GM18517 (cell line): ENCODE measurements around the gene PLEKHG4.

Experiments
- ATAC-seq: cut with Tn5 transposase; IDR thresholded peaks from one replicate; pipeline ENCODE4 v1.9.1; 2021; ENCODE audit warnings: mild to moderate bottlenecking, moderate library complexity; ENCODE audit not compliant: unreplicated experiment

The PLEKHG4 gene

DNA sequence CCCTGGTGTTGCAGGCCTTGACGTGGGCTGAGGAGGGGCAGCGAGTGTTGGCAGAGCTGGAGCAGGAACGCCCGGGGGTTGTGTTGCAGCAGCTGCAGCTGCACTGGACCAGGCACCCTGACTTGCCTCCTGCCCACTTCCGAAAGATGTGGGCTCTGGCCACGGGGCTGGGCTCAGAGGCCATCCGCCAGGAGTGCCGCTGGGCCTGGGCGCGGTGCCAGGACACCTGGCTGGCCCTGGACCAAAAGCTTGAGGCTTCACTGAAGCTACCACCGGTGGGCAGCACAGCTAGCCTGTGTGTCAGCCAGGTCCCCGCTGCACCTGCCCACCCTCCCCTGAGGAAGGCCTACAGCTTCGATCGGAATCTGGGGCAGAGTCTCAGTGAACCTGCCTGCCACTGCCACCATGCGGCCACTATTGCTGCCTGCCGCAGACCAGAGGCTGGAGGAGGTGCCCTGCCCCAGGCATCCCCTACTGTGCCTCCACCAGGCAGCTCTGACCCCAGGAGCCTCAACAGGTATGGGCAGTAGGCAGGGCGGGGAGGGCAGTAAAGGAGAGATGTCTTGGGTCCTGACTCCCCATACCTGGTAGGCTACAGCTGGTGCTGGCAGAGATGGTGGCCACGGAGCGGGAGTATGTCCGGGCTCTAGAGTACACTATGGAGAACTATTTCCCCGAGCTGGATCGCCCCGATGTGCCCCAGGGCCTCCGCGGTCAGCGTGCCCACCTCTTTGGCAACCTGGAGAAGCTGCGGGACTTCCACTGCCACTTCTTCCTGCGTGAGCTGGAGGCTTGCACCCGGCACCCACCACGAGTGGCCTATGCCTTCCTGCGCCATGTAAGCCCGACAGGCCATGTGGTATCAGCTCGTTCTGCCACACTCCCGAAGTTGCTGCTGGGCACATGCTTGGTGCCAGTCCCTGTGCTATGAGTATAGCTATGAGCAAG lies 5.6 kb downstream of the PLEKHG4 start:
- ATAC-seq: no peak

DNA sequence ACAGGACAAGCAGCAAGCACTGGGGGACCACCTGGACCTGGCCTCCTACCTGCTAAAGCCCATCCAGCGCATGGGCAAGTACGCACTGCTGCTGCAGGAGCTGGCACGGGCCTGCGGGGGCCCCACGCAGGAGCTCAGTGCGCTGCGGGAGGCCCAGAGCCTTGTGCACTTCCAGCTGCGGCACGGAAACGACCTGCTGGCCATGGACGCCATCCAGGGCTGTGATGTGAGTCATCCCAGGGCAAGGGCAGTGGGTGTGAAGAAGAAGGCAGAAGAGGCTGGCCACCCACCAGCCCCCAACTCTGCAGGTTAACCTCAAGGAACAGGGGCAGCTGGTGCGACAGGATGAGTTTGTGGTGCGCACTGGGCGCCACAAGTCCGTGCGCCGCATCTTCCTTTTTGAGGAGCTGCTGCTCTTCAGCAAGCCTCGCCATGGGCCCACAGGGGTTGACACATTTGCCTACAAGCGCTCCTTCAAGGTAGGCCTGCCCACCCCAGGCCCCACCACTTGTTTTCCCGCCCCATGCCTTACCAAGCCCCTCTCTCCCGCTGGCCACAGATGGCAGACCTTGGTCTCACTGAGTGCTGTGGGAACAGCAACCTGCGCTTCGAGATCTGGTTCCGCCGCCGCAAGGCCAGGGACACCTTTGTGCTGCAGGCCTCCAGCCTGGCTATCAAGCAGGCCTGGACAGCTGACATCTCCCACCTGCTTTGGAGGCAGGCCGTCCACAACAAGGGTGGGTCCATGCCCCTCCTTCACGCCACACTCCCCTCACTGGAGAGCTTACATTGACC lies 7.3 kb downstream of the PLEKHG4 start:
- ATAC-seq: no peak

DNA sequence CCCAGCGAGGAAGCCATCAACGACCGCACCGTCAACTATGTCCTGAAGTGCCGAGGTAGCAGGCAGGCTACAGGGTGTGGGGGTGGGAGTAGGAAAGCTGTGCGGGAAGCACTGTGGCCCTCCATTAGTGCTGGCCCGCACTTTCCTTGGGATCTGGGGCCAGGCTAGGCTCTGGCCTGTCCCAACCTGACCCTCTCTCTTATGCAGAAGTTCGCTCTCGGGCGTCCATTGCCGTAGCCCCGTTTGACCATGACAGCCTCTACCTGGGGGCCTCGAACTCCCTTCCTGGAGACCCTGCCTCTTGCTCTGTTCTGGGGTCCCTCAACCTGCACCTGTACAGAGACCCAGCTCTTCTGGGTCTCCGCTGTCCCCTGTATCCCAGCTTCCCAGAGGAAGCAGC lies 8.6 kb downstream of the PLEKHG4 start:
- ATAC-seq: no peak

DNA sequence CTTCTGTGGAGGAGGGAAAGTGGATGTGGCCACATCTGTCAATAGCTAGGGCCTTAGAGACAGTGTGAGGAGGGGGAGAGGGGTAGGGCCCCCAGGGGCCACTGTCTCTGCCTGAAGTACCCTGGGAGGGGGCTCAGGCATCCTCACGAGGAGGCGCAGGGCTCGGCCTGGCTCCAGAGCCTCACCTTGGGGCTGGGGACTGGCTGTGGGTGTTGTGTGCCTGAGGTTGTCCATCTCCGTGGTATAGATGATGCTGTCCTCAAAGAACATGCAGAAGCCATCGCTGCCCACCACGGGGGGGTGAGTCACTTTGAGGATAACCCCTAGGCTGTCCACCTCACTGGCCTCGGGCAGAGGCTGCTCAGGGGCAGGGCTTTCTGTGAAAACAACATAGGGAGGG lies 12.1 kb downstream of the PLEKHG4 start:
- ATAC-seq: no peak

DNA sequence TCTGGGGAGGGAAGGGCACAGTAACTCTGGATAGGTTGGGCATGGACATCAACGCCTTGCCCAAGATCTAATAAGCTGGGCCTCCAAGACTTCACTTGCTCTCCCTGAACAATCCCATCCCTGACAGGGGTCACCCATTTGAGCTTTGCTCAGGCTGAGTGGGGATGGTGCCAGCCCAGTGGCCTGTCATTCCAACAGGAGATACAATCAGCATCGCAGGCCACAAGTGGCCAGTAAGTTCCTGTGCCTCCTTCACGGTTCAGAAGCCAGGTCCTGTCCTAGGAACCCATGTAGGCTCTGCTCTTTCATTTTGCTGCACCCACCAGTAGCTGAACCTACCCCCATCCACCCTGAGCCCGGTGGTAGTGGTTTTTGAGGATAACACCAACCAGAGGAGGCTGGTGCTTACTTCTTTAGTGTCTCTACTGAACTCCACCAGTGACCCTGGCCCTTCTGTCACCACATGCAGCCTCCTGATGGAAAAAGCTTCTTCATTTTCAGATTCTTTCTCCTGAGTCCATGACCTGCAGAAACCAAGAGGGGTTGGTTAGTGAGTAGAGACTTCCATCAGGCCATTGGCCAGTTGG lies 14.9 kb downstream of the PLEKHG4 start:
- ATAC-seq: no peak

DNA sequence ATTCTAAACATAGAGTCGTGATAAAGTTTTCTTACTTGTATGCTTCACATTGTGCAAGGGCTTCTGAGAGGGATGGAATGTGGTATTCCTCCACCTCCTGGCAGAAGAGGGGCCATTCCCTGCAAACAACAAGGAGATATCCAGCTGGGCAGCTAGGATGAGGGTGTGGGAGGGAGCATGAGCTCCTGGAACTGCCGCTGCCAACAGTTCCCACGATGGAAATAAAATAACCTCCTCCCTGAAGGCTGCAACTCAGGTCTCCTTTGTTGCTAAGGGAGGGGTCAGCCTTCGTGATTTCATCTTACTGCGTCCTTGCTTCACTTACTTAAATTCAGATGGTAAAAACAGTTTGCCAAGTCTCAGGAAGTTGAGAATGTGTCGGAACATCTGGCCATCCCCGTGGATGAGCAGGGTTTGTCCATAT lies 15.6 kb downstream of the PLEKHG4 start:
- no peak for ATAC-seq

DNA sequence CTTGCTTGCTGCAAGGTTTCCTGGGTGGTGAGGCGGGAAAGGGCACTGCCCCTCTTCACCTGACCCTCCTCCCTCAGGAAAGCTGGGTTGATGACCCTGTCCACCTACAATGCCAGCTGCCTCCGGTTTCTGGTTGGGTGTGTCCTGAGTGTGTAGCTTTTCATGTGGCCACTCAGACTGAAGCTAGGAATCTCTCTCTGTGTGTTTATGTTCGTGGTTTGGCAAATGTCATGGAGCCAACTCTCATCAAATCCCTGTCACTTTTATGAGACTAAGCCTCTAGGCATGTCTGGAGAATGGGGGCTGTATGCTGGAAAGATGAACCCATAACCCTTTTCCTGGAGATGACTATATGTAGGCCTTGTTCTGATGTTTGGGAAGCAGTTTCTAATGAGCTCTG lies 17.1 kb downstream of the PLEKHG4 start:
- no peak for ATAC-seq

DNA sequence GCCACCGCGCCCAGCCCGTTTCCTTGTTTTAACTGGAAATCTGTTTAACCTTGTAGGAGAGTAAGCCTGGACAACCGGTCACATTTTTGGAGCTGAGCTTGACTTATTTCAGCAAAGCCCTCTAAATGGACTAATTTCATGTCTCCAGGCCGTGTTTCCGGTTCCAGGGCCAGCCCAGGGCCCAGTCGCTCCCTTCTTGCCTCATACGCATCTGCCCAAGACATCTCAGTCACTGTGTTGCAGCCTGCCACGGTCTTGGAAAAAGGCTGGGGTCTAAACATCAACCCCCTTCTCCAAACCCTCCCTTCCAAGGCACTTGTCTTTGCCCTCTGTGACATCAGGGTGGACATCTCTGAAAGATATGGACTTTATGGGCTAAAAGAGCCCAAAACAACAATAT lies 18.9 kb downstream of the PLEKHG4 start:
- ATAC-seq: no peak

DNA sequence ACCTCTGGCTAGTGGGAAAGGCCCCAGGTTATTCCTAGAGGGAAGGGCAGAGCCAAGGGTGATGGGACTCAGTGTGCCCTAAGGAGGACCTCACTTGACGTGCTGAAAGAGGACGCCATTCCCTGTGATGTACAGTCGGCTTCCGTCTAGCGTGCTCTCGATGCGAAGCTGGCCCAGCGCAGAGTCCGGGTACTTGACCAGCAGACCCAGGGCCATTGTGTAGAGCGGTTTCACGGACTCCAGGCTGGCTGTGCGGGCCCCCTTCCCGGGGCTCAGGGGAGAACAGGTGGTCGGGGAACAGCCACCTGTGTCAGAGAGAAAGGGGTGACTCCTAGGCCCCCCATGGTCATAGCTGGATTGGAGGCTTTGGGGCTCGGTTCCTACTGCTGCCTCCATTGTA lies 19.9 kb downstream of the PLEKHG4 start:
- ATAC-seq: no peak

DNA sequence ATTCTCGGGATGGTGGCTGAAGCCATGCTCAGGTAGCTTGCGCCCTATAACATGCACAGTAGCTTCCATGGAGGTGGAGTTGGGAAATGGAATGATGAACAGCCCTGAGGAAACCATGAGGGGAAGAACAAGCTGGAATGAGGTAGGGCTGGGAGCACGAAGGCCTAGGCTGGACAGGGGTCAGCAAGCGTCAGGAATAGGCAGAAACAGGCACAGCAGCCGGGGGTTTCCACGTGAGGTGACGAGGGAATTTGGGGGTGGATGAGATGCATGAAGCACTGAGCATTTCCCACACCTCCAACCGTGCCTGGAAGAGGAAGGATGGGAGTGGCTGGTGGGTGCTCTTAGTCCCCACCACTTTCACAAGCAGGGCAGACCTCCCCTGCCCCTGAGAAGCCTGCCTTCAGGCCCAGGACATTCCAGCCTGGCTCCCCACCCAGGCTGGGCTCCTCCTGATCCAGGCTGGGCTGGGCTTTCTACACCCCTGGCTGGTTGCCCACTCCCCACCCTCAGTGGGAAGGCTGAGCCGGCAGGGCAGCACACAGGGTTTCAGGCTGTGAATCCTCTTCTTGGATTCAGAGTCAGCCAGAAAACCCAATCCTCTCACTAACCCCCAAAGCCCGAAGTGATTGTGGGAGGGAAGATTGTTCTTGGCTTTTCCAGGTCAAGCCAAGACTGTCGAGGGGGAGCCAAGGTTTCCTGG lies 21.9 kb downstream of the PLEKHG4 start:
- no peak for ATAC-seq

DNA sequence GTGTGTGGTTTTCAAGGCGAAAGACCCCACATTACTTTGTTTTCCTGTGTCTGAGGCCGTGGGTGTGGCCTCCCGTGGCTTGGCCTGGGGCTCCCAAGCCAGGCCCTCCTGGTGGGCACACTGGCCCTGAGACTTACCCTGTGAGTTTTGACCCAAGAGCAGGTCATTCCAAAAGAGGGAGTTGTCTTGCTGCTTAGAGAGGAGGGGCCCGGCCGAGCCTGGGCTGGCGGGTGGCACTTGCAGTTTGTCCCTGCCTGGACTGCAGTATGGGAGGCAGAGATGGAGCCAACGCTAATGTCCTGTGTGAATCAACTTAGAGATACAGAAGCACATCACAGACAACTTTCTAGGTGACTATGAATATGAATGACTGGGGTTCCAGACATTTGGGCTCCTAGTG lies 22.7 kb downstream of the PLEKHG4 start:
- no peak for ATAC-seq

DNA sequence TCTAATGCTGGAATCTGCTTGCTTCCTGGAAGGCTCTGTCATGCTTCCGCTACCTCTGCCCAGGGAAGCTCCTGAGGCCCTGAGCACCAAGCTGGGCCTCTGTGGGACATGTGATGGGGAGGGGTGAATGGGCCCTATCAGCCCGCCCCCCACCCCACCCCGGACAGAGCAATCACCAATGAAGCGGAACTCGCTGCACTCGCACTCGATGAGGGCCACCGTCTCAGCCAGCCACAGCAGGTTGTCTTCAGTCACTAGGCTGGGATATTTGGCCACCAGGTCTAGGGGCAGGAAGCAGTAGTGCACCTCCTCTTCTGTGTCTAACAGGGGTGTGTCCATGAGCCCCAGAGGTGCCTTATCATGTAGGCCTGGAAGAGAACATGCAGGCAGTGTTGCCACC lies 23.6 kb downstream of the PLEKHG4 start:
- ATAC-seq: no peak

DNA sequence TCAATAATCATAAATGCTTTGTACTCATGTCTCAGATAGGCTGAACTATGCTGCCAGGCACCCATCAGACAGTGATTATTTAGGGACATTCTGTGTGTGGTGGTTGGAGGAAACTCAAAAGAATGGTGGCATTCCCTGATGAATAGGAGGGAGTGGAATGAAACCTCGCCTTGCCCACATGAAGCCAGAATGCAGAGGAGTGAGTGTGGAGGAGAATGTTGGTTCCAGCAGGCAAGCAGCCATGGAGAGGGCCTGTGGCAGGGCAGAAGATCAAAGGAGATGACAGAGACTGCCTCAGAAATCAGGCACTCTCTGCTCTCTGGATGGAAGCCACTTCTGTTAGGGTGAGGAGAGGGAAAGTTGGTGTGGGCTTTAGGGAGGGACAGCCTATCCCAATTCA lies 24.7 kb downstream of the PLEKHG4 start:
- no peak for ATAC-seq

DNA sequence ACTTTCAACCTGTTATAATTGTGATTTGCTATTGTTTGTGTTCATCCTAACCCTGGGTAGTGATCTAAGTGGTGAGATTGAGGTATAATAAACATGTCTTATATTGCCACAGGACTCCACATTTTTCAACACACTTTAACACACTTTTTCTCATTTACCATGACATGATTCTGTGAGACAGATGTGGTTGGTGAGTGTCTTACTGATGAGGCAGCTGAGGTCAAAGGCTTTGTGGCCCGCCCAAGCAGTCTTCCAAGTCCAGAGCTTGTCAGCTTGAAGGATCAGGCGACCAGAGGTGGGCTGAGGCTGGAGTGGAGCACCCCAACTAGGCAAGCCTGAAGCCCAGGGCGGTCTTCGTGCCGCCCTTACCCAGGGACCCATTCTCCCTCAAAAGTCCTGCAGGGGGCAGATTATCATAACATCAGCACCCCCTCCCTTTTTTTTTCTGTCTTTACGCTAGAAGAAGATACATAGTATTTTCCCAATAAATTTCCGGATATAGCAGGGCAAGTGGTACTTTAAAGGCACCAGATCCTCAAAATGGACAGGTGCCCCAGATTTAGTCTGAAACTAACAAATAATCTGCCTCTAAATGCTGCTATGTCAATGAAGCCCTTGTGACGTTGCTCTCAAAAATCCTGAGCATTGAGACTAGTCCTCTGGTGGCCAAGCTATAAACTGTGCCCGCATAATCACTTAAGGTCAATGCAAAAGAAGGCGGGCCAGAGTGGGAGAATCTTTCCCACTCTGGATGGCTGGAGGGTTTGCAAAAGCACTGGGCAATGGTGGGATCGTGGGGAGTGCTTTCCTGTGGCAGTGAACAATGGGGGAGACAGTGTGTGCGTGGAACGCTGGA lies 26.1 kb downstream of the PLEKHG4 start:
- ATAC-seq: no peak

DNA sequence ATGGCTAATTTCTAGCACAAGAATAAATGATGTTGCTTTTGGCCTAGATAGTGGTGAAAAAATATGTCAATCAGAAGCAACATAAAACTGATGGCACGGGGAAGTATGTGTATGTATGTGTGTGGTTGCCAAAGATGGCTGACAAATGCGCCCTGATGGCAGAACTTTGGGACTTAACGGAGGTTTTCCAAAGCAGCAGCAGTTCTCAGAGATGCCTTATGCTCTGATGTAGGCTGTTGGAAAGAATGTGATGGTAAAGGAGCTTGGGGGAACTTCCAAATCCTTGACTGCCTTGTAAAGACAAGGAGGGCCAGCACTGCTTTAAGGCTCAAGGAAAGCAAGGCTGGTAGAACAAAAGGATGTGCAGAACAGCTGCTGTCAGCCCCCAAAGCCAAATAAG lies 31.2 kb downstream of the PLEKHG4 start:
- no peak for ATAC-seq

DNA sequence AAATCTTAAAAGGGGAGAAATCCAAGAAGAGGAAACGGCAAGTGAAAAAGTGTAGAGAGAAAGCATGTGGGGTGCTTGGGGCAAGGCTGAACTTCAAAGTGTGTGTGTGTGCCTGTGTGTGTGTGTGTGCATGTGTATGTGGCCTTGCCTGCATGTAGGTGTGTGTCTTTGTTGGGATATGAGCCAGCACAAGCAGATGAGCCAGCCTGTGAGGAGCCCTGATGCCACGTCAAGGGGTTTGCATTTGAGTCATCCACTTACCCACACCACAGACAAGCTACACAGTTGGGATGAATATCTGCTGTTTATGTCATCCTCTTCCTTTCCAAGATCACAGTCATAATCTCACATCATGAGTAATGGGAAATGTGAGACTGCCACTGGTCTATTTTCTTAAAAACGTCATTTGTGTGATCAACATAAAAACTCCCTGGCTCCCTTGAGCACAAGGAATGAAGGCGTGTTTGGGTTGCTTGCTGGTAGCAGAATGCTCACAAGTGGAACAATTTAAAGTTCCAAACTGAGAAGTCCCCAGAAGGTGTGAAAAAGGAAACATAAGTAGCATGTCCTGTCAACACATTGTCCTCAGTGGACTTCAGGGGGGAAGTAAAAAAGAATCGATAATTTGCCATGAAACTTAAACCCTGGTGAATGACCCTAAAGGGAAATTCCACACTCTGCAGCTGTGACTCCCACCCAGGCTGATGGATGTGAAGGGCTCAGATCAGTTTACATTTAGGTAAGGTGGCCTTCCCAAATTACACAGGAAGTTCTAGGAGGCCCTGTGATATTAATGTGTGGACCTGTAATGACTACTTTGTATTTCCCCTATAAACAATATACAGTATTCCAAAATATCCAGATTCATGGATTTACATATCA lies 32.5 kb downstream of the PLEKHG4 start:
- ATAC-seq: peak; percentile 79

DNA sequence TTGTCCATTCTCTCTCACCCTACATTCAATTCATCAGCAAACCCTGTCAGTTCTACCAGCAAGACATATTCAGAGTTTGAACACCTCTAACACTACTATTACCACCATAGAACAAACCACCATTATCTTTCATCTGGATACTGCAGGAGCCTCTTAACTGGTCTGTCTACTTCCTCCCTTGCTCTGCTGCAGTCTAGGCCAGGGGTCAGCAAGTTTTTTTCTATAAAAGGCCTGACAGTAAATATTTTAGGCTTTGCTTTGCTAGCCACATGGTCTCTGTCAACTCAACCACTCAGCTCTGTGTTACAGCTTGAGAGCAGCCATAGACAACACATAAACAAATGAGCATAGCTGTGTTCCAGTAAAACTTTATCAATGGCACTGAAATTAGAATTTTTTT lies 33.4 kb downstream of the PLEKHG4 start:
- ATAC-seq: no peak

DNA sequence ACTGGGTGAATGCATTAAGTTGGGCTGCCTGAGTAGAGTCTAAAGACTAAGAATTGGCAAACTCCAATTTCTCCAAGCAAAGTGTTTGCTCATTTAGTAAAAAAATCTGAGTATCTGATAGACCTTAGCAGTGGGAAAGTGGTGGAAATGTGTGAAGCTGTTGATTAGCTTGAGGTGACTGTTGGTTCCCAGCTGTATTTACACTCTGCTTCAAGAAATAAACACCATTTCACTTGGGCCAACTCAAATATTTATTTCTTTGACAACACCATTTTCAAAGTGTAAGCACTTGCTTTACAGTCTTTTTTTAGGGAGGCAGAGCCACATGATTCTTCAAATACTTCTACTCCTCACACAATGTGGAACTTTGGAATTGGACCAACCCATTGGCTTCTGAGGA lies 38.5 kb downstream of the PLEKHG4 start:
- ATAC-seq: no peak

DNA sequence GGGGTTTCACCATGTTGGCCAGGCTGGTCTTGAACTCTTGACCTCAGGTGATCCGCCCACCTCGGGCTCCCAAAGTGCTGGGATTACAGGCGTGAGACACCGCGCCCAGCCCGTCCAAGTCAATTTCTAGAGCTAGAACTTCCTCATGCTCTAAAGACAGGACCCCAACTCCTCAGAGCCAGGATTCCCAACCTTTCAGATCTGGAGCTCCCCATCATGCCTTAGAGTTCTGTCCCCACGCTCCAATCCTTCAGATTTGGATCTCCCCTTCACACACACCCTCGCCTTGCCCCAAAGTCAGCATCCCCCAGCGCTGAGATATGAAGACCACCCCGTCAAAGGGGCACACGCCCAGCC lies 46.8 kb downstream of the PLEKHG4 start:
- no peak for ATAC-seq
